ENCODE data around the gene YES1.

YES1 gene

DNA sequence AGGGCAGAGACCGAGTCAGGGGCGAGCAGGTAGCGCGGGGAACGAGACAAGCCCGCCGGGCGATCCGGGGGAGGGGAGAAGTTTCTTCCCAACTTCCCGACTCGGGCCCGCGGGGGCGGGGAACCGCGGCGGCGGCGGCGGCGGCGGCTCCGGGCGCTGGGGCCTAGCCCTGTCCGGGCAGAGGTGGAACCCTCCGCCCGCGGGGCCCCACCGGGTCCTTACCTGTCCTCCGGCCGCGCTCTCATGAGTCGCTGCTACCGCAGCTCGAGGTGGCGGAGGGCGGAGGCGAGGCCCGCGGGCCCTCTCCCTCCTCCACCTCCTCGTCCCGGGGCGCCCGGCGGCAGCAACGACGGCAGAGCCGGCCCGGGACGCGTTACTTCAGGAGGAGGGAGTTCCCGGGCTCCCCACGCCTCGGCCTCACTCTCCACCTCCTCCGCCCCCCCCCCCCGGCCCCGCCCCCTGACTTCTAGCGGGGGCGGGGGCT lies at the start of gene YES1:
Gene YES1 (minus strand): TSS at position 351 of the 484 bp plus-strand sequence. CDS start 55,415 bp downstream, outside the sequence.
- no peak for DNase-seq

DNA sequence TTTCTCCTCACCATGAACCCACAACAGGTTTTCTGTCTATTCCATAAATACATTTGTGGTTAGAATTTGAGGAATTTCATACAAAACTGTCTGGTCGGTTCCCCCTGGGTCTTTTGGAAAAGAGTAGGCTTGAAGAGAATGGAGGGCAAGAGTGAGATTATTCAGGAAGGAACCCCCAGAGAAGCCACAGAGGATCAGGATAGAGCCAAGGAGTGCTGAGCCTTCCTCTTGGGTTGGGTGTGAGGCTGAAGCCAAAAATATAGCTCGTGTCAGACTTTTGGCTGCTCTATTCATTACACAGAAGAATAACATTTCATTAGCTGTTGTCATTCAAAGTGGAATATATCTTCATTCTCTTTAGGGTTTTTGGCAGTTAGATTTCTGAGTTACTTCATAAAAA lies 45.9 kb upstream of the YES1 start:
- no peak for DNase-seq

DNA sequence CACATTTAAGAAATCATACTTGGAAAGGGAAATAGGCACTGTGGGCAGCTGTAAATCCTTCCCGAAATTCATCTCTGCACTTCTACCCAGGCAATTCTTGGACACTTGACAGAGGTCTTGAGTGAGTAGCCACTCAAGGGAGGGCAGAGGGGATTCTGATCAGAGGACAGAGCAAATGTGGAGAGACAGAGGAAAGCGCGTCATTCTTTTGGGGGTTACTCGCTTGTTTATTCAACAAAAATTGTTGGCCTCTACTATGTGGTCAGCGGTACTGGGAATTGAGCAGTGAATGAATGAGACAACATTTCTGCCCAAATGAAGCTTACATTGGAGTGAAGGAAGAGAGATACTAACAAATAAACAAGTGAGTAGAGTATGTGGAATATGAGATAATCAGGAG lies 41.4 kb upstream of the YES1 start:
- no peak for DNase-seq

DNA sequence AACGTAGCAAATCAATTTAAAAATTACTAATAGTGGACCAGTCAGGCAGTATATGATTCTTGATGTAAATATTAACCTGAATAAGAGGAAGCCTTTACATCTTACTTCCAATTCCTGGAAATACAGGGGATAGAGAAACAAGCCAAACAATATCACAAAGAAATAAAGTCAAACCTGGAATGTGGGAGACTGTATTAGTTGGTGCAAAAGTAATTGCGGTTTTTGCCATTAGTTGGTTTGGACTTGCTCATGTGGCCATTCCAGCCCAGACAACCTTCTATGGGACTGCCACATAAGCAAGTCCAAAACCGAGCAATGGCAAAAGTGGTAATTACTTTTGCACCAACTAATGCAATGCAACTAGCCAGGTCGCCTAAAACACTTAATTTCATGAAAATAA lies 38.9 kb upstream of the YES1 start:
- DNase-seq: no peak

DNA sequence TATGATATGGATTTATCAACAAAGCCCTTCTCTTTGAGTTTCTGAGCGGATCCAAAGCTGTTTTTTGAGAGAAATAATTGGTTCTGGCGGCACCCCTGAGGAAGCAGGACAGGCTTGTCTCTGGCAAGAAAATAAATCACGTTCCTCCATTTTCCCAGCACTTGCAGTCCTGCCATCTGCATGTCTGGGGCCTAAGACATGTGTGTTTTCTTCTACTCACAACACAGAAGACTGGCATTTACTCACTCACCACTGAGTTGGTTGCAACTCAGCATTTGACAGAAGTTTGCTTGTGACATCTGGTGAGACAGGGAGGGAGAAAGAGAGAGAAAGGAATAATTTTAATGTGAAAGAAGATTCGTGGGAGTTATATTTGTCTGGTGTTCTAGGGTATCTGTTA lies 37.0 kb upstream of the YES1 start:
- DNase-seq: no peak

DNA sequence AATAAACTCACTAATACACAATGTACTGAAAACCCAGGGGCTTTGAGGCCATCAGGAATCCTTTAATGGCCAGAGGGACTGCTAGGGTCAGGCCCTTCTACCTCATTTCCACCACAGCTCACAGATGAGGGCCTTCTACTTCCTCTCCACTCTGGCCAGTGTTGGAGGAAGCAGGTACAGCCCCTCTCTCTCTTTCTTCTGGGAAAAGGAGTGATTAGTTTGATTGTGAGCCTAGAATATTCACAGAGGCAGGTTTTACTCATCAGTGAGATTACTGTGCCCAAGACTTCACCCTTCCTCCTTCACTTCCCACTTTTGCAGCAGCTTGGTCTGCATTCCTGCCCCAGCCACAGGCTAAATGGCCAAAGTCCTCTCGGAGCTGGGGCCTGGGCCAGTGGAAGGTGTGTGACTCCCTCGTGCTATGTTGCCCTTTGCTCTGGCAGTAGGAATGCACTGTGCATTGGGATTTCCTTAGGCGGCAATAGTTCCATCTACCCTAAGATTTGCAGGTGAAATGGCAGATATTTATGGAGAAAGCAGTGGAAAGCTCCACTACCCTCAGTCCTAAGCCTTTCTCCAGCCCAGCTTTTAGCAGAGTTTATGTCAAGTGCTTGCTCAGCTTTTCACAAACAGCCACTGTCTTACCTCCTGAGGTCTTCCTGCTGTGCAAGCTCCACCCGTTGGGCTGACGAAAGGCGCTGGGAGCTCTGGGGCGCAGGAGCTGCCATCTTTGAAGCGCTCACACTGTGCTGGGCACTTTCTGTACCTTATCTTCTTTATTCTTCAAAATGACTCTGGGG lies 36.2 kb upstream of the YES1 start:
- DNase-seq: no peak

DNA sequence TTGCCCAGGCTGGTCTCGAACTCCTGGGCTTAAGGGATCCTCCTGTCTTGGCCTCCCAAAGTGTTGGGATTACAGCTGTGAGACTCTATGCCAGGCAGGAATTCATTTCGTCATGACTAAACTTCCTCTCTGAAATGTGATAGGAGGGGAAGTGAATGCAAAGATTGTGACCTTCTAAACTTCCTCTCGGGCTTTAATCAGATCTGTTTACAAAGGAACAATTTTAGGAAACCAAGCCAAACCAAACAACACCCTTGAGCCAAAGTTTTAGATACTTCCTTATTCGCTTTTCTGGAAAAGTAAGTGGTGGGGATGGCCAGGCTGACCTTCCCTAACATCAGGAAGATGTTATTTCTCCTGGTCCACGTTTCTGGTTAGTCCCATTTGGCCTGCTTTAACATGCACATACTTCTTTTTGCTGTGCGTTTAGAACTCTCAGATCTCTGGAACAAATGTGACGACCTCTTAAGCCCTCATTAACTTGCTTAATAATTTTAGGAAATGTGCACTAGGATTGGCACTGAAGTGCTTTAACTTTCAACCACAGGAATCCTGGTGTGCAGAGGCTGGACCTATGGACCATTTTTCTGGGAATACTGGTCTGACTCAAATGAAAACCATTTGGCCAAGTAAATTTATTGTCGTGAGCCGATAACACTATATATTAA lies 33.2 kb upstream of the YES1 start:
- DNase-seq: no peak

DNA sequence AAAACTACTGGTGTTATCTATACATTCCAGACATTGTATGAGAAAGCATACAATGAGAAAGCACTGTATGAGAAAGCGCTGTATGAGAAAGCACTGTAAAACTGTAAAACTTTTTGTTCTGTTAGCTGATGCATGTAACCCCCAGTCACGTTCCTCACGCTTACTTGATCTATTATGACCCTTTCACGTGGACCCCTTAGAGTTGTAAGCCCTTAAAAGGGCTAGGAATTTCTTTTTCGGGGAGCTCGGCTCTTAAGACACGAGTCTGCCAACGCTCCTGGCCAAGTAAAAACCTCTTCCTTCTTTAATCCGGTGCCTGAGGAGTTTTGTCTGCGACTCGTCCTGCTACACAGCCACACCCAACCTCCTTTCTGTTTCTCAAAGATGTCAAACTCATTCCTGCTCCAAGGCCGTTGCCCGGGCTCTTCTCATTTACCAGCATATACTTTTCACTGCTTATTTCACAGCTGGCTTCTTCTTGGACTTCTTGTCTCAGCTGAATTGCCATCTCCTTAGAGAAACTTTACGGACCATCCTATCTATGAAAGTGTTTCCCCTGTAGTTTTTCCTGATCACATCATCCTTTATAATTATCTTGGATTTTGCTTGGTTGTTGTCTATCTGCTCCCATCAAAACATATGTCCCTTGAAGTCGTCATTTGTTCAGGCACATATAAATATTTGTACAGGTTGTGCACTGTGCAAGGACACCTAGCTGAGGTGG lies 29.8 kb upstream of the YES1 start:
- no peak for DNase-seq

DNA sequence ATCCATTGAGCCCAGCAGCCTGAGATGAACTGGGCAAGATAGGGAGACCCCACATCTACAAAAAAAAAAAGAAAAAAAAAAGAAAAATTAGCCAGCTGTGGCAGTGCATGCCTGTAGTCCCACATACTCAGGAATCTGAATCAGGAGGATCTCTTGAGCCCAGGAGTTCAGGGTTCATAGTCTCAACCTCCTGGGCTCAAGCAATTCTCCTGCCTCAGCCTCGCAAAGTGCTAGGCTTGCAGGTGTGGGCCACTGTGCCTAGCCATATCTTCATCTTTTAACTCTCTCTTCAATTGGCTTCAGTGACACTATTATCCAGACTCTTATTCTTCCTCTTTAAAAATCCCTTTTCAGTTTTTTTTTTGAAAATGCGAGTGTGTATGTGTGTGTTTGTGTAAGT lies 28.5 kb upstream of the YES1 start:
- no peak for DNase-seq

DNA sequence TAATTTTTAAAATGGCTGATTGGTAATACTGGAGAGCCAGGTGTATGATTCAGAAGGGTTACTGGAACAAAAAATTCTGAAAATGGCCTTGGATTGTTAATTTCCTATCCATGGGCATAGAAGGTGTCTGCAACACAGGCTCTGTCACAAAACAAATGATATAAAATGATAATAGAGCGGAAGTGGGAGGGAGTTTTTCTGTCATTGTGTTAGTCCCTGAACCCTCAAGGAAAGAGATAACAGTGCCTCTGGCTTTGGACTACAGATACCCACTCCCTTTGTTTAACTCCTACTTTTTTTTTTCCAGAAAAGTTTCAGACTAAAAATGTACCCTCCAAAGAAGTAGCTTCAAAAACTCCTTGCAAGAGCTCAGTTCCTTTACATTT lies 28.0 kb upstream of the YES1 start:
- no peak for DNase-seq

DNA sequence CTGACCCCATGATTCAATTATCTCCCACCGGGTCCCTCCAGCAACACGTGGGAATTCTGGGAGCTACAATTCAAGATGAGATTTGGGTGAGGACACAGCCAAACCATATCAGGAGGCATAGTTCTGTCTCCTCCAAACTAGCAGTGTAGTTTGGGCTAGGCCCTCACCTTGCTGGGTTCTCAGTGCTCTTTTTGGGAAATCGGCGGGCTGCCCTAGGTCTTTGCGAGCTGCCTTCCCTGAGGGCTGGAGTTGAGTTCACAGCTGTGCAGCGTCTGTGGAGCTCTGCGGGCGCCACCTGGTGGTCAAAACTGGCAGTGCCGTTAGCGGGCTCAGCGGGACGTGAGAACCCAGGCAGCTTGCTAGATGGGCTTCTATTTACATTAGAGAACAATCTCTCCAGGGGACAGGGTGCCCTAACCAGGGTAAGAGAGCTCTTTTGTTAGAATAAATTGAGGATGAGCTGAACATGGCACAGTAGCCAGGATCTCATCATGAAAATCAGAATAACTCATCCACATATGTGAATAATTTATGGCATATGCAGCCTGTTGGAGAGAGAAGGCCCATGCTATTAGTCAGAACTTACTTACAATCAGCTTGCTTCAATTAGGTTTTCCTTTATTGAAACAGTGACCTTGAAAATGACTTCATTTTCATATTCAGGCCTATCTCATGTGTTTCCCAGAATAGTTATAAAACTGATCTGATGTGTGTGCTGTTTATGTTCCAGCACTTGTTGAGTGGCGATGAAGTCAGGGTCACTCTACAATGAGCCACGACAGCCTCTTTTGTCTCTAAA lies 27.4 kb upstream of the YES1 start:
- peak; percentile 73 for DNase-seq

DNA sequence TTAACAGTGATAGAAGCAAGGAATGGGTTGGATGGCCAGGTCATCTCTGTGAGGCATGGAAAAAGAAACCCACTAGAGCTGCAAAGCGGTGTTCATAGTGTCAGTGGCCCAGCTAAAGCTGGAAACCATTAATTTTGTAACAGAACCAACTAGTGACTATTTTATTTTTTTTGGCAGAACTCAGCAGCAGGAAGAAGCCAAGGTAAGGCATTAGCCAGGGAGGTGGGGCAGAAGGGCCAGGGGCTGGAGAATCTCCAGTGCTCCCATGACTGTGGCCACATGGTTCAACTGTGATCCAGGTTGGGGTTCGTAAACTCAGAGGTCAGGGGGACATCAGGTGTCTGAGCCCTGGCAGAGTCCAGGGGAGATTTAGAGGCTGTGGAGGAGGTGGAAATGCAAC lies 25.9 kb upstream of the YES1 start:
- no peak for DNase-seq

DNA sequence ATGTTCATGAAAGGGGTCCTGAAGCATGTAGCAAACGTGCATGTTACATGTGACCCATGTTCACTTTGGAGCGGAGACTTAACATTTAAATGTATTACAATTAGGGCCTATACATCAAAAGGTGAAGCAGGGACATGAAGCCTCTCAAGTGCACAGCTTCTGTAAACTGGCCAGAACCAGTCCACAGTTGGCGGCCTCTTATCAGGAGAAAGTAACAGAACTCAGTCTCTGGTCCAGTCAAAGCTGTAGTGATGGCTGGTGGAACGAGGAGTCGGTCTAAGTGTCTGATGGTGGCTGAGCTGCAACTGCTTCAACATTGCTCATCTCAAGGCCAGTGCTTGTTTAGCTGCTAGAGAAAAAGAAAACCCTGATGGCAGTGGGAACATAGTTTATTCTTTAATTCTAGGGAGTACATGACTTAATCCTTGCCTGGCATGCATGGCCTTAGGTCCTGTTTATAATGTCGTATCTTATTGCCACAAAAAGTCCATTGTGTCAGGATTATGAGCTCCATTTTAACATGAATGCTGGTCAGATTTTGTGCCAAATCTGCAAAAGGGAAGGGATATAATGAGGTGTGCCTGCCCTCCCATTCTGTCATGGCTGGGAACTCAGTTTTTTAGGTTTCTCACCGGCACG lies 22.2 kb upstream of the YES1 start:
- DNase-seq: no peak

DNA sequence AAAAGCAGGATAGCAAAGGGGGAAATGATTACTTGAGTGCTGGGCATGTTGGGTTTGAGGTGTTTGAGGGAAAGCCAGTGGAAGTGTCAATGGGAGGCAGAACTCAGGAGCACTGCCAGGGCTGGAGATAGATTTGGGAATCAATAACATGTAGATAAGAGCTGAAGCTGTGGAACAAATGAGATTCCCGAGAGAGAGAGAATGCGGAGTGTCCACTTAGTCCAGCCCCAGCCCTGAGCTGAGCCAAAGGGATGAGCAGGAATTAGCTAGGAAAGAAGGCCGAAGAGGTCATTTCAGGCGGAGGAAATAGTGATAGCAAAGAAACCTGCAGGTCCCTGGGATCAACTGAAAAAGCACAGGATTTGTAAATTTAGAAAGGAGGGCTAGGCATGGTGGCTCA lies 21.2 kb upstream of the YES1 start:
- DNase-seq: no peak

DNA sequence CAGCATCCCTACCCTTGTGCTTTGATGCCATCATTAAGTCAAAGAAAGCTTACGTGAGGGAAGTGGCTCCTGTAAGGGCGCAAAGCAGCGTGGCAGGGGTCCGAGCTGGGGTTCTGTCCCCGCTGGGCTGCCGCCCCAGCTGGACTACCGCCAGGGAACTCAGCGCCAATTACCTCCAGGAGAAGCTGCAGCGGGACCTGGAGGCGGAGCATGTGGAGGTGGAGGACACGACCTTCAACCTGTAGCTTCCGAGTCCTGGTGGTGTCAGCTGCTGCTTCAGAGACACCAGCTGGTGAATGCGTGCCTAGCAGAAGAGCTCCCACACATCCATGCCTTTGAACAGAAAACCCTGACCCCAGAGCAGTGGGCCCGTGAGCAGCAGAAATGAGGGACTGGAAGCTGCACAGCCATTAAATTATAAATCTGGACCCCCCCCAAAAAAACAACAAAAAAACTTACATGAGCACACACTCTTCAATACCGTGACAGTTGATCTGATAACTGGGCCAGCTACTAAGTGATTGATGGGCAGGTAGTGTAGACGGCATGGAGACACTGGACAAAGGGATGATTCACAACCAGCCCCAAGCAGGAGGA lies 20.1 kb upstream of the YES1 start:
- DNase-seq: no peak

DNA sequence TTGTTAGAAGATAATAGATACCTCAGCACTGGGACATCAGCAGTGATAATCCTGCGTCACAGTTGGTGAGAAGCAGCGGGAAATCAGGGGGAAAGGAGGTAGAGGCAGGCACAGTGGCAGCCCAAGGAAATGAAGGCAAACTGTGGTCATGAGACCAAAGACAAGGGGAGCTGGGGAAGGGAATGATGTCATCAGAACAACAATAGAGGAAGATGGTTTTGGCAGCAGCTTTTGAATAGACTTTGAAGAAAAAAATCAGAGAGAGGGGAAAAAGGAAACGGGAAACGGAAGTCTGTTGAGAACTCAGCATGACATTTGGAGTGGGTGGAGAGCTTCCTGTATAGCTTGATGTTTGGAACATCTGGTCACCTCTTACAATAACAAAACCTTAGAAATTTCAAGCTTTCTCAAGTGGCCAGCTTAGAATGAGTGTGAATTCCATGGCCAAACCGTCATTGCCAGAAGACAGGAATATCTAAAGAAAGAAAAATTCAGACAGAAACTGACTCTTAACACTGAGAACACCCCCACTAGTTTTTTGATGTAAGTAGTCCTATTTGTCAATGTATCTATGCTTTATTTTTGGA lies 18.4 kb upstream of the YES1 start:
- DNase-seq: no peak

DNA sequence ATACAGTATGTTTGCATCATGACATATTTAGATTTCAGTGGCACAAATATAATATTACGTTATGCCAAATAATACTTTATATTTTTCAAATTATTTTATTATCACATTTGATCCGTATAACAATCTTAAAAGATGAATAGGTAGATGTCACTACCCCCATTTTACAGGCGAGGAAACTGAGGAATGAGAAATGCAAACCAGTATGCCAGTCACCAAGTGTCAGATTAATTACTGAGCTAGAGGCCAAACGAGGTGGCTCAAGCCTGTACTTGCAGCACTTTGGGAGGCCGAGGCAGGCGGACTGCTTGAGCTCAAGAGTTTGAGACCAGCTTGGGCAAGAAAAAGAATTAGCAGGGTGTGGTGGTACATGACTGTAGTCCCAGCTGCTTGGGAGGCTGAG lies 17.4 kb upstream of the YES1 start:
- DNase-seq: no peak

DNA sequence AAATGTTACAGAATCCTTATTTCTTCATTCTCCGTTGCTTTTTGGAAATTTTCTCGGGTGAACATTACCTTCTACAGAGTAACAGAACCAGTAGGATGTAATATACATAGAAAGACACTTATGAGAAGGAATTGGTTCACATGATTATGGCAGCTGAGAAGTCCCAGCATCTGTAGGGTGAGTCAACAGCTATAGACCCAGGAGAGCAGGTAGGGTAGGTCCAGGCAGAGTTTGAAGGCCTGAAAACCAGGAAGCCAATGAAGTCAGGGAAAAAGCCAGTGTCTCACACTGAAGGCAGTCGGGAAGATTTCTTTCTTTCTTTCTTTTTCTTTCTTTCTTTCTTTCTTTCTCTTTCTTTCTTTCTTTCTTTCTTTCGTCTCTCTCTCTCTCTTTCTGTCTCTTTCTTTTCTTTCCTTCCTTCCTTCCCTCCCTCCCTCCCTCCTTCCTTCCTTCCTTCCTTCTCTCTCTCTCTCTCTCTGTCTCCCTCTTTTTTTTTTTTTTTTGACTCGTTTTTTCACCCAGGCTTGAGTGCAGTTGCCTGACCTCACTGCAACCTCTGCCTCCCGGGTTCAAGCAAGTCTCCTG lies 15.1 kb upstream of the YES1 start:
- no peak for DNase-seq

DNA sequence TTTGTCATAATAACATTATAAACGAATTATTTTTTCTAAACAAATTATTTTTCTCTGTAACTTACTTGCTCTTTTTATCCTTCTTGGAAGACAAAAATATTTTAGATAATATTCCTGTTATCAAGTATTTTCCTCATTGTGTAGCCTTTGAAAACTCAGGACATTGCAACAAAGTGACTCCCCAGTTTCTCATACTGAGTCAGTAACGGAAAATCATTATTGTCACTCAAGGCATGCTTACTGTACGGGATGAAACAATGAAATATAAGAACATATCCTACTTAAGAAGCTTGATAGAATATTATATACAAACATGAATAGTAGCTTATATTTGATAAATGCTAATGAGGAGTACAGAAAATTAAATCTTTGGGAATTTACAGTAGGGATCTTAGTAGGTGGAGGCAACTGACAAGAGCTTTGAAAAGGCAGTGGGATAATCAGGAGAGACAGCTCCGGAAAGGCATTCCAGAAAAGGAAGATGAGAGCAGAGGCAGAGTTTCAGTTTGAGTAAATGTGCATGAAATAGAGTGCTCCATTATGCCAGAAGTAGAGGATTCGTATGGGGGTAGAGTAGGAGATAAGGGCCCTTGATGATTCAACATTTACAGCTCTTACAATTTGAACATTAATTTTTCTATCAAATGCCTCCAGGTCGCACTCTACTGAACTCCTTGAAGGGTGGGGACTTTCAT lies 14.0 kb upstream of the YES1 start:
- DNase-seq: no peak

DNA sequence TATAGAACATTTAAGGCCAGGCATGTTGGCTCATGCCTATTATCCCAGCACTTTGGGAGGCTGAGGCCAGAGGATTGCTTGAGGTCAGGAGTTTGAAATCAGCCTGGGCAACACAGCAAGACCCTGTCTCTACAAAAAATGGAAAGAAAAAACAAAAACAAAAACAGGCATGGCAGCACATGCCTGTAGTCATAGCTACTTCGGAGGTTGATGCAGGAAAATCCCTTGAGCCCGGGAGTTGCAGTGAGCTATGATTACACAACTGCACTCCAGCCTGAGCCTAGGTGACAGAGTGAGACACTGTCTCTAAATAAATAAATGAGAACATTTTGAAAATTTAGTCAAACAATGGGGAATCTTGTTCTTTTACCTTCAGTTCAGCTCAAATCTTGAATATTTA lies 12.1 kb upstream of the YES1 start:
- no peak for DNase-seq
